ENCODE results near the gene FAS.

Gene FAS

GRCh38 chr10:88990384-88991160 lies at the start of gene FAS:
Gene FAS, plus strand, starts transcription at chr10:88990798. Its CDS starts 79 bp downstream, at chr10:88990877.
- no peak for DNase-seq

- DNase-seq: no peak
Measured at GRCh38 chr10:88941026-88941425, 49.6 kb upstream of the FAS start.

- DNase-seq: no peak
Measured at GRCh38 chr10:88943778-88944177, 46.8 kb upstream of the FAS start.

- DNase-seq: no peak
Measured at GRCh38 chr10:88944813-88945212, 45.8 kb upstream of the FAS start.

- no peak for DNase-seq
Measured at GRCh38 chr10:88946200-88946599, 44.4 kb upstream of the FAS start.

GRCh38 chr10:88946965-88947590 lies 43.5 kb upstream of the FAS start:
- no peak for DNase-seq

- DNase-seq: no peak
Measured at GRCh38 chr10:88949051-88949450, 41.5 kb upstream of the FAS start.

GRCh38 chr10:88949912-88950837 lies 40.4 kb upstream of the FAS start:
- no peak for DNase-seq

- DNase-seq: no peak
Measured at GRCh38 chr10:88952647-88953111, 37.9 kb upstream of the FAS start, which contains the start of gene ACTA2. Gene ACTA2, minus strand, starts transcription at chr10:88952773. Its CDS starts 3,843 bp downstream, at chr10:88948930.

GRCh38 chr10:88953662-88954061 lies 36.9 kb upstream of the FAS start:
- DNase-seq: no peak

GRCh38 chr10:88954458-88955083 lies 36.0 kb upstream of the FAS start:
- DNase-seq: no peak

GRCh38 chr10:88957381-88957780 lies 33.2 kb upstream of the FAS start:
- DNase-seq: no peak

GRCh38 chr10:88958721-88959120 lies 31.9 kb upstream of the FAS start:
- no peak for DNase-seq

- DNase-seq: no peak
Measured at GRCh38 chr10:88960802-88961201, 29.8 kb upstream of the FAS start.

GRCh38 chr10:88961266-88961665 lies 29.3 kb upstream of the FAS start:
- DNase-seq: no peak

GRCh38 chr10:88962336-88962735 lies 28.3 kb upstream of the FAS start:
- DNase-seq: no peak

- no peak for DNase-seq
Measured at GRCh38 chr10:88963318-88963717, 27.3 kb upstream of the FAS start.

GRCh38 chr10:88964360-88964759 lies 26.2 kb upstream of the FAS start:
- DNase-seq: no peak

- DNase-seq: no peak
Measured at GRCh38 chr10:88964869-88965415, 25.7 kb upstream of the FAS start.

GRCh38 chr10:88966797-88967196 lies 23.8 kb upstream of the FAS start:
- DNase-seq: no peak

- no peak for DNase-seq
Measured at GRCh38 chr10:88968391-88968790, 22.2 kb upstream of the FAS start.
